Heart right ventricle (tissue), 16 donors: ENCODE results near the gene WWOX. TPM values are rescaled to one million over a fixed set of nuclear protein-coding genes. Genes with fewer than 3 reads are reported as not detected.

Experiments used
- ATAC-seq, 8 donors: fragments of 200-7000 bp; cut with Tn5 transposase; one replicate each; pipeline ENCODE4 v1.9.1; 2020; ENCODE audit warnings: mild to moderate bottlenecking in 8 of 8, moderate library complexity in 8 of 8, moderate number of reproducible peaks in 1 of 8
- DNase-seq, 2 donors: peaks; one replicate each; pipeline ENCODE4 v3.0.0-alpha.2; 2020
- H3K27ac ChIP-seq, 10 donors: fragments of 200-600 bp; sonication (generic) in 2 of 10; one replicate each; pipeline versions ENCODE4 v1.5.0 to v1.8.0; 2020 to 2022; ENCODE audit warnings: mild to moderate bottlenecking in 3 of 10
- H3K27me3 ChIP-seq, 7 donors: fragments of 200-600 bp; one replicate each; pipeline ENCODE4 v1.8.0; 2021 to 2022; ENCODE audit warnings: mild to moderate bottlenecking in 2 of 7
- H3K36me3 ChIP-seq, 9 donors: fragments of 200-600 bp; sonication (generic) in 1 of 9; one replicate each; pipeline versions ENCODE4 v1.5.0 to v1.8.0; 2020 to 2022; ENCODE audit warnings: mild to moderate bottlenecking in 2 of 9
- H3K4me1 ChIP-seq, 9 donors: fragments of 200-600 bp; sonication (generic) in 1 of 9; one replicate each; pipeline versions ENCODE4 v1.5.0 to v1.8.0; 2020 to 2022; ENCODE audit warnings: mild to moderate bottlenecking in 4 of 9
- H3K4me3 ChIP-seq, 10 donors: fragments of 200-600 bp; sonication (generic) in 2 of 10; one replicate each; pipeline versions ENCODE4 v1.5.0 to v1.8.0; 2020 to 2022; ENCODE audit warnings: mild to moderate bottlenecking in 7 of 10, moderate library complexity in 2 of 10
- H3K9me3 ChIP-seq, 11 donors: fragments of 200-600 bp in 10 of 11; sonication (generic) in 2 of 11; one replicate each; pipeline versions ENCODE4 v1.5.0 to v1.8.0; 2013 to 2022; ENCODE audit warnings: mild to moderate bottlenecking in 2 of 11, control low read depth in 1 of 11, moderate library complexity in 1 of 11
- CTCF ChIP-seq, 9 donors: fragments of 200-600 bp; sonication (generic) in 2 of 9; IDR thresholded peaks; one replicate each; pipeline versions ENCODE4 v1.5.0 to v1.8.0; 2021 to 2022; ENCODE audit warnings: antibody characterized with exemption in 9 of 9, mild to moderate bottlenecking in 5 of 9, moderate library complexity in 1 of 9
- WGBS, 2 donors: extraction: QIAGEN DNeasy Blood & Tissue Kit; methylation state at CpG; one replicate each; pipeline ENCODE4 v1.1.7; 2013; ENCODE audit warnings: inconsistent platforms in 1 of 2; 5-methylcytosine and 5-hydroxymethylcytosine counted together
- intact Hi-C, 10 donors: fragments of 100-400 bp; cut with DNase I; formaldehyde crosslinking; loops; one replicate each; pipeline versions ENCODE4 v1.11.1 to v1.14.2; 2022
- polyA plus RNA-seq, 2 donors: library from polyadenylated mRNA; stranded (reverse); fragments of 200-250 nt; gene quantifications; one replicate each; pipeline ENCODE4 v1.2.3, GENCODE V29; 2013
- total RNA-seq, 10 donors: library from RNA; stranded (reverse); fragmentation: NEBNext Ultra II Directional in 3 of 10; extraction: Animal tissue kit (Norgen Biotek cat#: 25700) in 3 of 10; gene quantifications; one replicate each; pipeline versions ENCODE4 v1.2.1 to v1.2.4, GENCODE V29; 2021 to 2023
- donor health status: Arrhythmogenic right ventricular cardiomyopathy.
- donor health status: ischemic (EF 13 %, LVEDD 7.1; RV severe dilation, severe dysfunction).
- donor health status: healthy with polysubstance abuse.
- donor health status: DM: no; HTN: yes; CAD: no.
- donor health status: DM: no; HTN: no; CAD: no.
- donor health status: ischemic (EF 25% LVEDD 6.9; RV normal size, moderate dysfunction).
- donor health status: ischemic (EF 25% LVEDD 5.7; RV mildly dilated, moderate dysfunction).
- donor health status: healthy.
- donor health status: DM: yes; HTN: yes; CAD: no.
- donor health status: Ischemic cardiomyopathy.
- donor health status: ischemic (EF 35%, LVEDD 5.7; RV mildly dilated, moderate dysfunction).
- donor health status: nonischemic (EF 11% LVEDD 7.7; RV severe dilation, severe dysfunction).
- donor health status: DM: yes; HTN: yes; CAD: no.
- donor health status: PGD.
- donor health status: ischemic (EF 29% LVEDD 5.4; RV normal size, mild dysfunction).
- donor health status: nonischemic (EF 23%, LVEDD 6.1; RV moderate dilation, normal function).

WWOX gene
- total and polyA plus RNA-seq, 12 donors: 4.9 to 15.0 (median 9.9) TPM

- no peaks in the 10 kb centered on the region for H3K9me3 ChIP-seq
- ATAC-seq: no peak
- no peak overlapping the region for H3K4me3 ChIP-seq
- no peaks in the 10 kb centered on the region for H3K27me3 ChIP-seq
- no peak for DNase-seq
- intact Hi-C loops: no loop called here
- no peaks in the 10 kb centered on the region for H3K36me3 ChIP-seq
- no peak for TF ChIP-seq CTCF (IDR thresholded peaks at IDR 0.05)
- whole genome bisulfite sequencing, 2 donors: 68 to 78% methylated on average over 3 of the region's 3 CpGs
- peaks cover 0 to 4% (median 0%) of the 10 kb centered on the region in 9 donors for H3K4me1 ChIP-seq
- H3K27ac ChIP-seq: no peak overlapping the region
Measured at GRCh38 chr16:79042886-79043285, 943.4 kb downstream of the WWOX start.

GRCh38 chr16:79045191-79045590 is 945.7 kb downstream of the WWOX start:
- no peaks in the 10 kb centered on the region for H3K9me3 ChIP-seq
- no peak overlapping the region for H3K4me3 ChIP-seq
- no peaks in the 10 kb centered on the region for H3K36me3 ChIP-seq
- no peaks in the 10 kb centered on the region for H3K27me3 ChIP-seq
- TF ChIP-seq CTCF (IDR thresholded peaks at IDR 0.05): no peak
- ATAC-seq: peak in 1 of 8 donors; percentile 25
- intact Hi-C loops: no loop called here
- WGBS, 2 donors: 65 to 84% methylated on average over 2 of the region's 2 CpGs
- DNase-seq: no peak
- H3K4me1 ChIP-seq: no peaks in the 10 kb centered on the region
- H3K27ac ChIP-seq: no peak overlapping the region

GRCh38 chr16:79047337-79047736 is 947.9 kb downstream of the WWOX start:
- Histone ChIP-seq H3K4me3 (no peak overlapping the region), H3K4me1 (no peaks in the 10 kb centered on the region), H3K36me3 (no peaks in the 10 kb centered on the region), H3K27ac (no peak overlapping the region), H3K27me3 (no peaks in the 10 kb centered on the region), H3K9me3 (peaks cover 0 to 3% (median 0%) of the 10 kb centered on the region in 11 donors)
- WGBS, 2 donors: 66 to 74% methylated on average over 3 of the region's 3 CpGs
- no peak for DNase-seq
- ATAC-seq: no peak
- intact Hi-C loops: no loop called here
- TF ChIP-seq CTCF (IDR thresholded peaks at IDR 0.05): peak; percentile 7 to 57 (median 37)

- no peak for DNase-seq
Measured at GRCh38 chr16:79049040-79049439, 949.6 kb downstream of the WWOX start.

More at GRCh38 chr16:79049040-79049439, 949.6 kb downstream of the WWOX start:
- ATAC-seq: no peak
- peaks cover 0 to 3% (median 0%) of the 10 kb centered on the region in 11 donors for H3K9me3 ChIP-seq
- intact Hi-C loops: no loop called here
- H3K4me3 ChIP-seq: no peak overlapping the region
- H3K4me1 ChIP-seq: no peaks in the 10 kb centered on the region
- no peak for TF ChIP-seq CTCF (IDR thresholded peaks at IDR 0.05)
- H3K27me3 ChIP-seq: no peaks in the 10 kb centered on the region
- no peak overlapping the region for H3K27ac ChIP-seq
- WGBS, 2 donors: 93 to 94% methylated on average over 6 of the region's 6 CpGs
- H3K36me3 ChIP-seq: no peaks in the 10 kb centered on the region
